ENCODE measurements around the gene FBXW11. TPM values are rescaled to one million over a fixed set of nuclear protein-coding genes. Genes with fewer than 3 reads are reported as not detected.

The FBXW11 gene
- total and polyA plus RNA-seq, 2 of the 13 experiments (the other 11 are each of a cell fraction or from before 2014, with no cell fraction given) = 31.7 to 53.6 TPM

GRCh38 chr5:172006321-172007174 lies at the start of gene FBXW11 (continued):
- TF ChIP-seq, protein P1, sequence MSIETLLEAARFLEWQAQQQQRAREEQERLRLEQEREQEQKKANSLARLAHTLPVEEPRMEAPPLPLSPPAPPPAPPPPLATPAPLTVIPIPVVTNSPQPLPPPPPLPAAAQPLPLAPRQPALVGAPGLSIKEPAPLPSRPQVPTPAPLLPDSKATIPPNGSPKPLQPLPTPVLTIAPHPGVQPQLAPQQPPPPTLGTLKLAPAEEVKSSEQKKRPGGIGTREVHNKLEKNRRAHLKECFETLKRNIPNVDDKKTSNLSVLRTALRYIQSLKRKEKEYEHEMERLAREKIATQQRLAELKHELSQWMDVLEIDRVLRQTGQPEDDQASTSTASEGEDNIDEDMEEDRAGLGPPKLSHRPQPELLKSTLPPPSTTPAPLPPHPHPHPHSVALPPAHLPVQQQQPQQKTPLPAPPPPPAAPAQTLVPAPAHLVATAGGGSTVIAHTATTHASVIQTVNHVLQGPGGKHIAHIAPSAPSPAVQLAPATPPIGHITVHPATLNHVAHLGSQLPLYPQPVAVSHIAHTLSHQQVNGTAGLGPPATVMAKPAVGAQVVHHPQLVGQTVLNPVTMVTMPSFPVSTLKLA (IDR thresholded peaks at IDR 0.05) = no peak; the same call in 1 of the 2 replicates
- TF ChIP-seq JUNB (CRISPR knock-in tag; IDR thresholded peaks at IDR 0.05; ENCODE audit: borderline replicate concordance) (no peak), FOXP1 (IDR thresholded peaks at IDR 0.05) (no peak), FOXP1 (CRISPR knock-in tag; IDR thresholded peaks at IDR 0.05) (no peak), ZGPAT (CRISPR knock-in tag; IDR thresholded peaks at IDR 0.05) (peak; percentile 91), AKAP8 (CRISPR knock-in tag; IDR thresholded peaks at IDR 0.05) (no peak), ESRRA (CRISPR knock-in tag; IDR thresholded peaks at IDR 0.05; ENCODE audit: low read depth) (peak; percentile 57; the same call in 1 of the 2 replicates), ISL2 (CRISPR knock-in tag; IDR thresholded peaks at IDR 0.05) (peak; percentile 53; the same call in 1 of the 2 replicates), CBFB (CRISPR knock-in tag; IDR thresholded peaks at IDR 0.05) (peak; percentile 72; the same call in 1 of the 2 replicates), KMT2B (CRISPR knock-in tag; IDR thresholded peaks at IDR 0.05) (peak; percentile 80), JUND (CRISPR knock-in tag; IDR thresholded peaks at IDR 0.05) (no peak), KLF6 (CRISPR knock-in tag; IDR thresholded peaks at IDR 0.05) (peak; percentile 76; the same call in 1 of the 2 replicates), BCL3 (CRISPR knock-in tag; IDR thresholded peaks at IDR 0.05) (peak; percentile 6; the same call in 1 of the 2 replicates), IKZF4 (CRISPR knock-in tag; IDR thresholded peaks at IDR 0.05; ENCODE audit: borderline replicate concordance, low read depth, not compliant biosample characterization) (no peak)
- TF ChIP-seq, protein P2, sequence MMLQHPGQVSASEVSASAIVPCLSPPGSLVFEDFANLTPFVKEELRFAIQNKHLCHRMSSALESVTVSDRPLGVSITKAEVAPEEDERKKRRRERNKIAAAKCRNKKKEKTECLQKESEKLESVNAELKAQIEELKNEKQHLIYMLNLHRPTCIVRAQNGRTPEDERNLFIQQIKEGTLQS (CRISPR knock-in tag; IDR thresholded peaks at IDR 0.05) = no peak
- TF ChIP-seq, protein P3, sequence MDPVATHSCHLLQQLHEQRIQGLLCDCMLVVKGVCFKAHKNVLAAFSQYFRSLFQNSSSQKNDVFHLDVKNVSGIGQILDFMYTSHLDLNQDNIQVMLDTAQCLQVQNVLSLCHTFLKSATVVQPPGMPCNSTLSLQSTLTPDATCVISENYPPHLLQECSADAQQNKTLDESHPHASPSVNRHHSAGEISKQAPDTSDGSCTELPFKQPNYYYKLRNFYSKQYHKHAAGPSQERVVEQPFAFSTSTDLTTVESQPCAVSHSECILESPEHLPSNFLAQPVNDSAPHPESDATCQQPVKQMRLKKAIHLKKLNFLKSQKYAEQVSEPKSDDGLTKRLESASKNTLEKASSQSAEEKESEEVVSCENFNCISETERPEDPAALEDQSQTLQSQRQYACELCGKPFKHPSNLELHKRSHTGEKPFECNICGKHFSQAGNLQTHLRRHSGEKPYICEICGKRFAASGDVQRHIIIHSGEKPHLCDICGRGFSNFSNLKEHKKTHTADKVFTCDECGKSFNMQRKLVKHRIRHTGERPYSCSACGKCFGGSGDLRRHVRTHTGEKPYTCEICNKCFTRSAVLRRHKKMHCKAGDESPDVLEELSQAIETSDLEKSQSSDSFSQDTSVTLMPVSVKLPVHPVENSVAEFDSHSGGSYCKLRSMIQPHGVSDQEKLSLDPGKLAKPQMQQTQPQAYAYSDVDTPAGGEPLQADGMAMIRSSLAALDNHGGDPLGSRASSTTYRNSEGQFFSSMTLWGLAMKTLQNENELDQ (CRISPR knock-in tag; IDR thresholded peaks at IDR 0.05; ENCODE audit: borderline replicate concordance) = 0 out of 2 replicates have a peak, but pooled peaks have one; percentile 8
- TF ChIP-seq, protein P4, sequence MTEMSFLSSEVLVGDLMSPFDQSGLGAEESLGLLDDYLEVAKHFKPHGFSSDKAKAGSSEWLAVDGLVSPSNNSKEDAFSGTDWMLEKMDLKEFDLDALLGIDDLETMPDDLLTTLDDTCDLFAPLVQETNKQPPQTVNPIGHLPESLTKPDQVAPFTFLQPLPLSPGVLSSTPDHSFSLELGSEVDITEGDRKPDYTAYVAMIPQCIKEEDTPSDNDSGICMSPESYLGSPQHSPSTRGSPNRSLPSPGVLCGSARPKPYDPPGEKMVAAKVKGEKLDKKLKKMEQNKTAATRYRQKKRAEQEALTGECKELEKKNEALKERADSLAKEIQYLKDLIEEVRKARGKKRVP (CRISPR knock-in tag; IDR thresholded peaks at IDR 0.05) = peak in 1 of 2 experiments; percentile 22; a peak in 1 of 4 replicates
- TF ChIP-seq, protein P5, sequence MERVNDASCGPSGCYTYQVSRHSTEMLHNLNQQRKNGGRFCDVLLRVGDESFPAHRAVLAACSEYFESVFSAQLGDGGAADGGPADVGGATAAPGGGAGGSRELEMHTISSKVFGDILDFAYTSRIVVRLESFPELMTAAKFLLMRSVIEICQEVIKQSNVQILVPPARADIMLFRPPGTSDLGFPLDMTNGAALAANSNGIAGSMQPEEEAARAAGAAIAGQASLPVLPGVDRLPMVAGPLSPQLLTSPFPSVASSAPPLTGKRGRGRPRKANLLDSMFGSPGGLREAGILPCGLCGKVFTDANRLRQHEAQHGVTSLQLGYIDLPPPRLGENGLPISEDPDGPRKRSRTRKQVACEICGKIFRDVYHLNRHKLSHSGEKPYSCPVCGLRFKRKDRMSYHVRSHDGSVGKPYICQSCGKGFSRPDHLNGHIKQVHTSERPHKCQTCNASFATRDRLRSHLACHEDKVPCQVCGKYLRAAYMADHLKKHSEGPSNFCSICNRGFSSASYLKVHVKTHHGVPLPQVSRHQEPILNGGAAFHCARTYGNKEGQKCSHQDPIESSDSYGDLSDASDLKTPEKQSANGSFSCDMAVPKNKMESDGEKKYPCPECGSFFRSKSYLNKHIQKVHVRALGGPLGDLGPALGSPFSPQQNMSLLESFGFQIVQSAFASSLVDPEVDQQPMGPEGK (CRISPR knock-in tag; IDR thresholded peaks at IDR 0.05) = peak; percentile 33; the same call in 1 of the 2 replicates

Measured in HepG2 (cell line).